H1 (cell line): ENCODE results near the gene COLEC11.

ENCODE experiments used
- BCL11A ChIP-seq, 2 experiments: IDR thresholded peaks; one replicate each; pipeline ENCODE4 v1.6.1; 2011; ENCODE audit warnings: low read depth in 2 of 2, low read length in 2 of 2, mild to moderate bottlenecking in 2 of 2
- CTCF ChIP-seq, 3 experiments: IDR thresholded peaks; 1 replicate in 2 of 3; 2 replicates in 1 of 3; pipeline versions ENCODE4 v1.5.1 to v1.6.1; 2011; ENCODE audit warnings: low read length in 3 of 3, mild to moderate bottlenecking in 3 of 3, inconsistent platforms in 2 of 3, low read depth in 1 of 3, moderate library complexity in 1 of 3; ENCODE audit not compliant: insufficient read depth in 1 of 3; ENCODE audit errors: control extremely low read depth in 1 of 3
- EP300 ChIP-seq, 2 experiments: IDR thresholded peaks; 1 replicate in 1 of 2; 2 replicates in 1 of 2; pipeline ENCODE4 v1.6.1; 2011 to 2012; ENCODE audit warnings: low read depth in 2 of 2, low read length in 2 of 2, mild to moderate bottlenecking in 2 of 2, borderline replicate concordance in 1 of 2, inconsistent platforms in 1 of 2, moderate library complexity in 1 of 2
- EZH2 ChIP-seq: fragments of 200-600 bp; sonication (generic); IDR thresholded peaks from 2 replicates; pipeline ENCODE4 v1.7.1; 2012; ENCODE audit warnings: low read depth, mild to moderate bottlenecking, moderate library complexity, low read length, inconsistent platforms; ENCODE audit not compliant: severe bottlenecking
- HDAC6 ChIP-seq: IDR thresholded peaks from one replicate; pipeline ENCODE4 v1.7.1; 2012; ENCODE audit warnings: low read depth, mild to moderate bottlenecking, inconsistent platforms, low read length, moderate library complexity
- JUN ChIP-seq: IDR thresholded peaks from 2 replicates; pipeline ENCODE4 v1.6.1; 2011; ENCODE audit warnings: low read depth, mild to moderate bottlenecking, improper control_type of control experiment, low read length
- JUND ChIP-seq: IDR thresholded peaks from 2 replicates; pipeline ENCODE4 v1.6.1; 2011; ENCODE audit warnings: mild to moderate bottlenecking, improper control_type of control experiment, low read length
- POLR2A ChIP-seq, 2 experiments: IDR thresholded peaks; 1 replicate in 1 of 2; 2 replicates in 1 of 2; pipeline ENCODE4 v1.6.1; 2011; ENCODE audit warnings: low read depth in 2 of 2, low read length in 2 of 2, mild to moderate bottlenecking in 2 of 2; ENCODE audit errors: control extremely low read depth in 1 of 2
- RFX5 ChIP-seq: IDR thresholded peaks from 2 replicates; pipeline ENCODE4 v1.6.1; 2011; ENCODE audit warnings: low read depth, low read length, improper control_type of control experiment, borderline replicate concordance
- RNF2 ChIP-seq: fragments of 200-900, 300-1000 bp; sonication (generic); IDR thresholded peaks from 2 replicates; pipeline ENCODE4 v1.7.1; 2016; ENCODE audit warnings: borderline replicate concordance, low read depth, mild to moderate bottlenecking, antibody characterized with exemption, low read length; ENCODE audit not compliant: poor library complexity, severe bottlenecking; ENCODE audit errors: missing control alignments
- RXRA ChIP-seq: IDR thresholded peaks from 2 replicates; pipeline ENCODE4 v1.6.1; 2011; ENCODE audit warnings: low read depth, mild to moderate bottlenecking, low read length, moderate library complexity; ENCODE audit not compliant: insufficient read depth
- TAF1 ChIP-seq: IDR thresholded peaks from 2 replicates; pipeline ENCODE4 v1.6.1; 2011; ENCODE audit warnings: mild to moderate bottlenecking, low read depth, low read length
- YY1 ChIP-seq: IDR thresholded peaks from 2 replicates; pipeline ENCODE4 v1.6.1; 2011; ENCODE audit warnings: low read depth, mild to moderate bottlenecking, low read length

DNA sequence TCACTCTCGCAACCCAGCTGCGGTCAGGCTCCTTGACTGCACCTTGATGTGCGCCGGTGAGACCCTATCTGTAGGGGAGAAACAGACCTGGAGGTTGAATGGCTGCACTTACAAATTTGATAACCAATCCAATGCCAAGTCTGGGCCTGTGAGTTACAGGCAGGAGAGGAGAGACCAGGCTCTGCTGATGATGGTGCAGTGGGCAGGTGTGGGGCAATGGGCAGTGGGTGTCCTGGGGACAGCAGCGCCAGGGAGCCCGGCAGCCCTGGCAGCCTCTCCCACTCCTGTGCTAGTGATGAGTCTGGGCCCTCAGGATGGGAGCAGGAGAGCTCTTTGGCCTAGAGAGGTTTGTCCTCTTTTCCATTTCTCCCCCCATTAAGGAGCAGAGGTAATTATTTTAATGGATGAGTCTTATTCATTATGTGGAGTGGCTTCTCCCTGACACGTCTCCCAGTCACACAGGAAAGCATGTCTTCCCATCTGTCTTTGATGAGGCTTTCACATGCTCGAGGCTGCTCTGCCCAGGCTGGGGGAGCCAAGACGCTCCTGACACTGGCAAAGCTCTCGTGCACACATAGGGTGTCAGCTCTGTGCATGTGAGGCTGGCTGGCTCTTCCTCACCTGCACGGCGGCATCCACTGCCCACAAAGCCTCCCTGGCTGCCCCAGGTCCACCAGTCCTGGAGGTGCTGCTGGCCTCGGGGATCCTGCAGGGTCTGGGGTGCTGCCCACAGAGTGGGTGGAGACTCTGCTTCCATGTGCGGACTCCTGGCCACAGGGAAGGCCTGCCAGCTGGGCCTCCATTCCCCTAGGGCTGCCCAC is 53.1 kb downstream of the COLEC11 start:
- TF ChIP-seq RFX5, result no peak
- TF ChIP-seq RNF2, result no peak
- TF ChIP-seq CTCF (IDR thresholded peaks at IDR 0.05; ENCODE audit: control extremely low read depth in 1 of 3, insufficient read depth in 1 of 3, low read depth in 1 of 3, low read length in 3 of 3), result no peak
- no peak for TF ChIP-seq EZH2
- TF ChIP-seq POLR2A (IDR thresholded peaks at IDR 0.05; ENCODE audit: control extremely low read depth in 1 of 2, low read depth in 2 of 2, low read length in 2 of 2), result no peak
- TF ChIP-seq EP300 (IDR thresholded peaks at IDR 0.05; ENCODE audit: borderline replicate concordance in 1 of 2, low read depth in 2 of 2, low read length in 2 of 2), result no peak
- TF ChIP-seq YY1, result no peak
- TF ChIP-seq JUND, result no peak
- TF ChIP-seq TAF1, result no peak
- TF ChIP-seq HDAC6, result no peak
- TF ChIP-seq JUN, result no peak
- TF ChIP-seq BCL11A (IDR thresholded peaks at IDR 0.05; ENCODE audit: low read depth in 2 of 2, low read length in 2 of 2), result no peak
- no peak for TF ChIP-seq RXRA
